ENCODE measurements around the gene FGF2. TPM values are rescaled to one million over a fixed set of nuclear protein-coding genes. Genes with fewer than 3 reads are reported as not detected.
"Not testable (repeated sequence)": the region's sequence is repeated elsewhere in the genome, so short reads cannot be mapped to it uniquely, and the experiment has no call there.

FGF2 gene
- polyA plus RNA-seq, 1 experiment, result 25.1 TPM

DNA sequence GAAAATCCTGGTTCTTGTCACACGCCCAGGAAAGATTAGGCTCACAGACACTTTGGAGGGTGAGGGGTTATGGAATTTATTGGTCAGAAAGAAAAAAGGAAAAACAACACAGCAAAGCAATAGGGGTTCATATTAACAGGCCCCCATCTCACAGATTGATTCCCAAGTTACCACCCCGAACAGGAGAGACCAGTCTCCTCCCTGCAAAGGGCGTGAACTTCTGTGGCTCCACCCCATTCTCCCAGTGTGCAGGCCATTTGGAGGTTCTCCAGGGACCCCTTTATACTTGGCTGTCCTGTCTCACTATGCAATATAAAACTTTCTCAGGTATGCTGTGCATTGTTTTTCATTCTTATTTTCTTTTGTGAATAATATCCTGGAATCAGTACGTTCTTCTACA, 7.4 kb downstream of the FGF2 start:
- Histone ChIP-seq H3K4me3 (ENCODE audit: low read depth, low read length) (no peak overlapping the region), H3K27ac (ENCODE audit: low read depth, low read length) (no peak overlapping the region), H3K27me3 (ENCODE audit: control insufficient read depth, insufficient read depth, low read length) (no peaks in the 10 kb centered on the region), H3K9me3 (ENCODE audit: control insufficient read depth, insufficient read depth, low read length) (peaks cover 5% of the 10 kb centered on the region; the same call in 1 of the 2 replicates)
- no peak for TF ChIP-seq CTCF (IDR thresholded peaks at IDR 0.05; ENCODE audit: low read depth, low read length)
- CTCF ChIA-PET, result interaction anchor here (2.2 kb wide), 1 partner anchor 81 kb away, joined by 10 read pairs; no protein-coding TSS in a partner anchor
- POLR2A ChIA-PET, result interaction anchor here (1.0 kb wide), 1 partner anchor 102 kb away, joined by 4 read pairs; no protein-coding TSS in a partner anchor
- DNase-seq (ENCODE audit: low read depth, low spot score), result no peak

- POLR2A ChIA-PET, result no interaction called here
- Histone ChIP-seq H3K27me3 (ENCODE audit: control insufficient read depth, insufficient read depth, low read length) (no peaks in the 10 kb centered on the region), H3K9me3 (ENCODE audit: control insufficient read depth, insufficient read depth, low read length) (peaks cover 7% of the 10 kb centered on the region; the same call in 1 of the 2 replicates), H3K4me3 (ENCODE audit: low read depth, low read length) (no peak overlapping the region), H3K27ac (ENCODE audit: low read depth, low read length) (no peak overlapping the region)
- TF ChIP-seq CTCF (IDR thresholded peaks at IDR 0.05; ENCODE audit: low read depth, low read length), result no peak
- DNase-seq (ENCODE audit: low read depth, low spot score), result no peak
- CTCF ChIA-PET, result interaction anchor here (0.5 to 1.5 kb wide), 3 partner anchors 78 to 120 kb away, joined by 3 read pairs; no protein-coding TSS in a partner anchor
Measured at GRCh38 chr4:122836941-122837340, 10.3 kb downstream of the FGF2 start.

- Histone ChIP-seq H3K4me3 (ENCODE audit: low read depth, low read length) (no peak overlapping the region), H3K27me3 (ENCODE audit: control insufficient read depth, insufficient read depth, low read length) (no peaks in the 10 kb centered on the region), H3K9me3 (ENCODE audit: control insufficient read depth, insufficient read depth, low read length) (peaks cover 7% of the 10 kb centered on the region; the same call in 1 of the 2 replicates), H3K27ac (ENCODE audit: low read depth, low read length) (no peak overlapping the region)
- no peak for DNase-seq (ENCODE audit: low read depth, low spot score)
- ChIA-PET POLR2A (no interaction called here), CTCF (no interaction called here)
- no peak for TF ChIP-seq CTCF (IDR thresholded peaks at IDR 0.05; ENCODE audit: low read depth, low read length)
Measured at GRCh38 chr4:122838034-122838433, 11.4 kb downstream of the FGF2 start.

DNA sequence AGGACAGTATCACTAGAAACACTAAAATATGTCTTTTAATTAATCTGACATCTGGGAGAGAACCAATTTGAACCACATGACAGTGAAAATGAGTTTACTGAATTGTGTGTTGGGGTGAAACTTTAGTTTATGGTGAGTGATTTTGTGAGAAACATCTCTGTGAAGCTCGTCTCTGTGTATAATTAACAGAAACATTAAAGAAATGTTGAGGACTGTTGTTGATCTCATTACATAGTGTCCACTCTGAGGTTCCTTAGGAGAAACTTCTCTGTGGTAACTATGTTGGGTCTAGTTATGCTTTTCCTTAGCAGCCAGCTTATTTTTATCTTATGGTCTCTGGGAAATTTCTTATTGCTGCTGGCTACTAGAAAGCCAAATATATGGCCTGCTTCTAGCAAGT, 15.8 kb downstream of the FGF2 start:
- ChIA-PET POLR2A (no interaction called here), CTCF (interaction anchor here (1.2 kb wide), 1 partner anchor 72 kb away, joined by 4 read pairs; no protein-coding TSS in a partner anchor)
- H3K27ac ChIP-seq (ENCODE audit: low read depth, low read length), result no peak overlapping the region
- no peaks in the 10 kb centered on the region for H3K27me3 ChIP-seq (ENCODE audit: control insufficient read depth, insufficient read depth, low read length)
- H3K4me3 ChIP-seq (ENCODE audit: low read depth, low read length), result no peak overlapping the region
- H3K9me3 ChIP-seq (ENCODE audit: control insufficient read depth, insufficient read depth, low read length), result peaks cover 2% of the 10 kb centered on the region; the same call in 1 of the 2 replicates
- TF ChIP-seq CTCF (IDR thresholded peaks at IDR 0.05; ENCODE audit: low read depth, low read length), result no peak
- DNase-seq (ENCODE audit: low read depth, low spot score), result no peak

DNA sequence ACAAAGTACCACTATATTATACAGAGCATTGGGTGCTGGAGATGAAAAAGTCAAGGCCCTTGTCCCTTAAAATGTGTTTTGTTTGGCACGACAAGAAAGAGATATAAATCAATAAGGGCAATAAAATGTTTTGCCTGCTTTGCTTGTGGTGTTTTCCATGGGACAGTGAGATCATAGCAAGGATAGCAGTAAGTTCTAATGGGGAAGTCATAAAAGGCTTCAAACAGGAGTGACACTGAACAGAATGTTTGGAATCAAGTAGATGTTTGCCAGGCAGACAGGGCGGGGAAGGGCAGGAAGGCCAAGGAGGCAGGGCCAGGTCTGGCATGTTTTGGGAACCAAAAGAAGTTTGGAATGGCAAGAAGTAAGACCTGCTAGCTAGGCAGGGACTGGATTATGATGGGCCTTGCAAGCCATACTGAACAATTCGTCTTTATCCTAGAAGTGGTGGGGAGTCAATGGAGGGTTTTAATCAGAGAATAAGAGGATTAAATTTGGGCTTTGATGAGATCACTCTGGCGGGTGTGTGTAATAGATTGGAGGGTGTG, 16.4 kb downstream of the FGF2 start:
- Histone ChIP-seq H3K27me3 (ENCODE audit: control insufficient read depth, insufficient read depth, low read length) (no peaks in the 10 kb centered on the region), H3K27ac (ENCODE audit: low read depth, low read length) (no peak overlapping the region), H3K9me3 (ENCODE audit: control insufficient read depth, insufficient read depth, low read length) (peaks cover 2% of the 10 kb centered on the region; the same call in 1 of the 2 replicates), H3K4me3 (ENCODE audit: low read depth, low read length) (no peak overlapping the region)
- DNase-seq (ENCODE audit: low read depth, low spot score), result no peak
- ChIA-PET POLR2A (no interaction called here), CTCF (interaction anchor here (1.2 kb wide), 1 partner anchor 71 kb away, joined by 4 read pairs; no protein-coding TSS in a partner anchor)
- no peak for TF ChIP-seq CTCF (IDR thresholded peaks at IDR 0.05; ENCODE audit: low read depth, low read length)

GRCh38 chr4:122844391-122844790, 17.8 kb downstream of the FGF2 start:
- DNase-seq (ENCODE audit: low read depth, low spot score); H3K4me3 ChIP-seq (ENCODE audit: low read depth, low read length); POLR2A ChIA-PET; H3K27ac ChIP-seq (ENCODE audit: low read depth, low read length); H3K27me3 ChIP-seq (ENCODE audit: control insufficient read depth, insufficient read depth, low read length); CTCF ChIA-PET; H3K9me3 ChIP-seq (ENCODE audit: control insufficient read depth, insufficient read depth, low read length): not testable (repeated sequence)
